Activated T-helper 1 cell treated with anti-CD3 and anti-CD28 coated beads, Interleukin-12 subunit alpha, Interleukin-12 subunit beta, Interleukin-2, Interleukin-4 antibody, amounts not matched to agents 30 ng/mL and 10 ng/mL and 1 ng/mL, durations not matched to agents 14 hours and 24 hours and 36 hours (primary cell): ENCODE data around the gene GNPDA1. TPM values are rescaled to one million over a fixed set of nuclear protein-coding genes. Genes with fewer than 3 reads are reported as not detected.

Experiments used
- DNase-seq: peaks from one replicate; pipeline ENCODE4 v3.0.0; 2021; ENCODE audit warnings: low spot score
- H3K27ac Mint-ChIP-seq: one replicate; pipeline ENCODE4 v1.8.0; 2021; ENCODE audit warnings: mild to moderate bottlenecking, mixed read lengths
- H3K27me3 Mint-ChIP-seq: one replicate; pipeline ENCODE4 v1.8.0; 2022; ENCODE audit warnings: mild to moderate bottlenecking, moderate library complexity, mixed read lengths; ENCODE audit not compliant: insufficient read depth
- H3K36me3 Mint-ChIP-seq: one replicate; pipeline ENCODE4 v1.8.0; 2021; ENCODE audit warnings: low read depth, mixed read lengths
- H3K4me1 Mint-ChIP-seq: one replicate; pipeline ENCODE4 v1.8.0; 2021; ENCODE audit warnings: low read depth, mixed read lengths
- H3K4me3 Mint-ChIP-seq: one replicate; pipeline ENCODE4 v1.8.0; 2021; ENCODE audit warnings: mild to moderate bottlenecking, moderate library complexity, mixed read lengths
- H3K9me3 Mint-ChIP-seq: one replicate; pipeline ENCODE4 v1.8.0; 2021; ENCODE audit warnings: mixed read lengths
- intact Hi-C: fragments of 100-400 bp; cut with micrococcal nuclease; formaldehyde crosslinking; loops from one replicate; pipeline ENCODE4 v1.15.1; 2024
- total RNA-seq: library from RNA; stranded (reverse); gene quantifications from 2 replicates; pipeline ENCODE4 v1.2.3, GENCODE V29; 2022

Gene GNPDA1
- total RNA-seq, 1 donor from 2014 or later = 87.5 TPM

- peak overlapping the region; percentile 91 for H3K27ac Mint-ChIP-seq
Measured at GRCh38 chr5:141957367-141957996, 55.3 kb downstream of the GNPDA1 start.

DNA sequence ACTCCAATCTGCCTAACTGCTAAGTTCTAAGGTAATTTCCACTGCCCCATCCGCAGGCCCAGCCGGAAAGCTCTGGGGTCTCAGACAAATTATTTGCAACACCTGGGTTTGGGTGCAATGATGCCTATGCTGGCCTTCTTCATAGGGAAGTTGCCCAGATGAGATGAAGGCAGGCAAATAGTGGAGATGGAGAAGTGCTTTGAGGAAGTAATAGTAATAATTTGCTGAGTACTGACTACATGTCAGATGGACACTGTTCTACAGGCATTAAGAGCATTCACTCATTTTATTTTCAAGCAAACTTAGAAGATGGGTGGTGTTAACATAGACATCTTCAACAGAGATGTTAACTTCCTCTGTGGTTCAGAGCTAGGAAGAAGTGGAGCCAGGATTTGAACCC is 58.6 kb downstream of the GNPDA1 start:
- no peak overlapping the region for H3K27ac Mint-ChIP-seq
- no peaks in the 10 kb centered on the region for H3K9me3 Mint-ChIP-seq
- no peaks in the 10 kb centered on the region for H3K36me3 Mint-ChIP-seq

More at GRCh38 chr5:141957367-141957996, 55.3 kb downstream of the GNPDA1 start:
- no peaks in the 10 kb centered on the region for H3K36me3 Mint-ChIP-seq
- peaks cover 55% of the 10 kb centered on the region for H3K4me1 Mint-ChIP-seq
- H3K4me3 Mint-ChIP-seq = peak overlapping the region; percentile 83
- no peak for DNase-seq
- intact Hi-C loops = no loop called here
- H3K9me3 Mint-ChIP-seq = no peaks in the 10 kb centered on the region
- H3K27me3 Mint-ChIP-seq = no peaks in the 10 kb centered on the region

DNA sequence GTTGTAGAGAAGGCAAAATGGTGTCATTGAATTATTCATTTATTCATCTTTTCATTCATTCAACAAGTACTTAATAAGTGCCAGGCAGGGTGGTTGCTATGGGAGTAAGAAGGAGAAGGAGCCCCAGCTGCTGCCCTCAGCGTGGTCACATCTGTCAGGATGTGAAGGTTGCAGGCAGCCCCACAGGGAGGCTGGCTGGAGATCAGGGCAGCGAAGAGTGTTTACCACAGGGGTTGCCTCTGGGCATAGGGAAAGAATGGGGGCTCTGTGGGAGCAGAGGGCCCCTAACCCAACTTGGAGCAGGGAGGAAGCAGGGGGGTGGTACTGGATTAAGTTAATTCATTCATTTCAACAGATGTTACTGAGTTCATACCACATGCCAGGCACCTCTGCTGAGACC is 60.8 kb downstream of the GNPDA1 start:
- Mint-ChIP-seq H3K36me3 (no peaks in the 10 kb centered on the region), H3K27me3 (peaks cover 2% of the 10 kb centered on the region), H3K4me3 (no peak overlapping the region), H3K9me3 (no peaks in the 10 kb centered on the region), H3K4me1 (peaks cover 37% of the 10 kb centered on the region), H3K27ac (peak overlapping the region; percentile 56)
- no peak for DNase-seq
- intact Hi-C loops = no loop called here

More for the DNA sequence above, 58.6 kb downstream of the GNPDA1 start:
- no peaks in the 10 kb centered on the region for H3K27me3 Mint-ChIP-seq
- intact Hi-C loops = no loop called here
- no peak for DNase-seq
- H3K4me3 Mint-ChIP-seq = no peak overlapping the region
- peaks cover 55% of the 10 kb centered on the region for H3K4me1 Mint-ChIP-seq

DNA sequence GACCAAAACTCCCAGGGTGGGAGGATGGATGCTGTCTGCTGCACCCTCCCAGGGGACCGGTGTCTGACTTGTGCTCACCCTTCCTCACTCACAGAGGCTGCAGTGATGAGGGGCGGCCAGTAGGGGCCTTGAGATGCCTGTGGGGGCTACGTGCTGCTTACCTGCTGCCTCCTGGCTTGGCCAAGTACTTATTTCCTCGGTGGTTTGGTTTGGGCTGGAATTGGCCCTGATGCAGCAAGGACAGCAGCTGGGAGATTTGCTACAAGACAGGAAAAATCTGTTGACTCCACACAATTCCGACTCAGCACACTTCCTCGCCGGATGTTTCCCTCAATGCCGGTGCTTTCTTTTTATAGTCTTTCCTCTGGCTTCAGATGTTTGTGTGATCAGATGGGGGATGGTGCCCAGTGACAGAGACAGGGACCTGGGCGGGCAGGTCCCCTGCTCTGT is 61.5 kb downstream of the GNPDA1 start:
- H3K9me3 Mint-ChIP-seq = no peaks in the 10 kb centered on the region
- H3K4me1 Mint-ChIP-seq = peaks cover 37% of the 10 kb centered on the region
- H3K4me3 Mint-ChIP-seq = no peak overlapping the region
- no peaks in the 10 kb centered on the region for H3K36me3 Mint-ChIP-seq
- H3K27me3 Mint-ChIP-seq = peaks cover 2% of the 10 kb centered on the region
- peak overlapping the region; percentile 56 for H3K27ac Mint-ChIP-seq
- no peak for DNase-seq
- intact Hi-C loops = no loop called here

Other genes with a start within 250 kb of the GNPDA1 start
- not detected in 2 replicates for gene PCDH1, start 134.6 kb downstream of the GNPDA1 start, total RNA-seq
- 68.4 and 81.5 TPM in 2 replicates for gene DELE1, start 89.2 kb downstream of the GNPDA1 start, total RNA-seq
- 2.2 TPM in 2 replicates for gene PCDH12, start 54.8 kb downstream of the GNPDA1 start, total RNA-seq
- 26.4 and 28.7 TPM in 2 replicates for gene RNF14, start 43.9 kb downstream of the GNPDA1 start, total RNA-seq
- gene NDFIP1, start 95.8 kb upstream of the GNPDA1 start, total RNA-seq = 119 and 129 TPM in 2 replicates